EL (cell line): Measurements from ENCODE around the gene GRK5.
"Not testable (repeated sequence)": the region's sequence is repeated elsewhere in the genome, so short reads cannot be mapped to it uniquely, and the experiment has no call there.

ENCODE experiments used
- DNase-seq: peaks from one replicate; pipeline ENCODE4 v3.0.0-alpha.2; 2016

GRK5 gene

GRCh38 chr10:119425881-119426170 is 218.5 kb downstream of the GRK5 start:
- DNase-seq = no peak

- no peak for DNase-seq
These were observed 219.3 kb downstream of the GRK5 start for GRCh38 chr10:119426699-119427098.

- DNase-seq = no peak
These were observed 220.0 kb downstream of the GRK5 start for GRCh38 chr10:119427263-119427864.

- peak; percentile 72 for DNase-seq
These were observed 221.4 kb downstream of the GRK5 start for GRCh38 chr10:119428789-119429188.

GRCh38 chr10:119429771-119430170 is 222.4 kb downstream of the GRK5 start:
- no peak for DNase-seq

GRCh38 chr10:119431034-119431772 is 223.8 kb downstream of the GRK5 start:
- DNase-seq = no peak

- DNase-seq = no peak
These were observed 224.4 kb downstream of the GRK5 start for GRCh38 chr10:119431773-119432135.

- not testable (repeated sequence) for DNase-seq
These were observed 227.6 kb downstream of the GRK5 start for GRCh38 chr10:119434942-119435341.

GRCh38 chr10:119438717-119439116 is 231.3 kb downstream of the GRK5 start:
- DNase-seq = no peak

- DNase-seq = no peak
These were observed 232.6 kb downstream of the GRK5 start for GRCh38 chr10:119439922-119440321.

- DNase-seq = peak; percentile 93
These were observed 233.9 kb downstream of the GRK5 start for GRCh38 chr10:119441151-119441821.

GRCh38 chr10:119441921-119442757 is 234.8 kb downstream of the GRK5 start:
- no peak for DNase-seq

GRCh38 chr10:119442758-119443060 is 235.3 kb downstream of the GRK5 start:
- no peak for DNase-seq

- no peak for DNase-seq
These were observed 236.1 kb downstream of the GRK5 start for GRCh38 chr10:119443441-119443840.

GRCh38 chr10:119443970-119444660 is 236.7 kb downstream of the GRK5 start:
- DNase-seq = no peak

- no peak for DNase-seq
These were observed 237.5 kb downstream of the GRK5 start for GRCh38 chr10:119444866-119445265.

GRCh38 chr10:119445311-119445934 is 238.1 kb downstream of the GRK5 start:
- peak; percentile 72 for DNase-seq

- DNase-seq = no peak
These were observed 238.6 kb downstream of the GRK5 start for GRCh38 chr10:119445935-119446317.

- no peak for DNase-seq
These were observed 239.3 kb downstream of the GRK5 start for GRCh38 chr10:119446441-119447277.

- DNase-seq = no peak
These were observed 240.1 kb downstream of the GRK5 start for GRCh38 chr10:119447421-119447820.

- DNase-seq = no peak
These were observed 240.6 kb downstream of the GRK5 start for GRCh38 chr10:119447823-119448546.
